PC-9 (cell line): ENCODE data around the gene MDM4.

Experiments used
- CTCF ChIP-seq: fragments of 200-600 bp; sonication (generic); conservative IDR thresholded peaks from 2 replicates; pipeline ENCODE4 v1.6.1; 2017; ENCODE audit warnings: mixed run types, antibody characterized with exemption, mild to moderate bottlenecking, moderate library complexity
- EZH2 ChIP-seq: fragments of 200-600 bp; sonication (generic); IDR thresholded peaks from 2 replicates; pipeline ENCODE4 v1.8.0; 2017; ENCODE audit warnings: antibody characterized with exemption, low read depth

- TF ChIP-seq CTCF (no peak), EZH2 (no peak)
Observed at GRCh38 chr1:204599596-204599995, 83.4 kb downstream of the MDM4 start.
